IPS-20b (cell line): ENCODE data around the gene BPNT1.

Experiments used
- H3K27ac ChIP-seq: one replicate; pipeline ENCODE4 v1.5.1; 2013; ENCODE audit warnings: low read length
- H3K27me3 ChIP-seq: 2 replicates; pipeline ENCODE4 v1.6.1; 2013; ENCODE audit warnings: mild to moderate bottlenecking, low read length, inconsistent platforms; ENCODE audit not compliant: insufficient read depth
- H3K36me3 ChIP-seq: 2 replicates; pipeline ENCODE4 v1.6.1; 2013; ENCODE audit warnings: low read depth, mild to moderate bottlenecking, inconsistent platforms, low read length, moderate library complexity; ENCODE audit not compliant: insufficient read depth
- H3K4me1 ChIP-seq: 2 replicates; pipeline ENCODE4 v1.6.1; 2013; ENCODE audit warnings: mild to moderate bottlenecking, control low read depth, inconsistent platforms, low read length, moderate library complexity; ENCODE audit not compliant: insufficient read depth
- H3K4me3 ChIP-seq: 2 replicates; pipeline ENCODE4 v1.5.1; 2013; ENCODE audit warnings: mild to moderate bottlenecking, low read length, inconsistent platforms
- H3K9ac ChIP-seq: 2 replicates; pipeline ENCODE4 v1.6.1; 2013; ENCODE audit warnings: low read depth, mild to moderate bottlenecking, inconsistent platforms, low read length, moderate library complexity
- H3K9me3 ChIP-seq: 2 replicates; pipeline ENCODE4 v1.6.1; 2013; ENCODE audit warnings: mild to moderate bottlenecking, low read depth, low read length, inconsistent platforms; ENCODE audit not compliant: insufficient read depth

The BPNT1 gene, protein sequence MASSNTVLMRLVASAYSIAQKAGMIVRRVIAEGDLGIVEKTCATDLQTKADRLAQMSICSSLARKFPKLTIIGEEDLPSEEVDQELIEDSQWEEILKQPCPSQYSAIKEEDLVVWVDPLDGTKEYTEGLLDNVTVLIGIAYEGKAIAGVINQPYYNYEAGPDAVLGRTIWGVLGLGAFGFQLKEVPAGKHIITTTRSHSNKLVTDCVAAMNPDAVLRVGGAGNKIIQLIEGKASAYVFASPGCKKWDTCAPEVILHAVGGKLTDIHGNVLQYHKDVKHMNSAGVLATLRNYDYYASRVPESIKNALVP

DNA sequence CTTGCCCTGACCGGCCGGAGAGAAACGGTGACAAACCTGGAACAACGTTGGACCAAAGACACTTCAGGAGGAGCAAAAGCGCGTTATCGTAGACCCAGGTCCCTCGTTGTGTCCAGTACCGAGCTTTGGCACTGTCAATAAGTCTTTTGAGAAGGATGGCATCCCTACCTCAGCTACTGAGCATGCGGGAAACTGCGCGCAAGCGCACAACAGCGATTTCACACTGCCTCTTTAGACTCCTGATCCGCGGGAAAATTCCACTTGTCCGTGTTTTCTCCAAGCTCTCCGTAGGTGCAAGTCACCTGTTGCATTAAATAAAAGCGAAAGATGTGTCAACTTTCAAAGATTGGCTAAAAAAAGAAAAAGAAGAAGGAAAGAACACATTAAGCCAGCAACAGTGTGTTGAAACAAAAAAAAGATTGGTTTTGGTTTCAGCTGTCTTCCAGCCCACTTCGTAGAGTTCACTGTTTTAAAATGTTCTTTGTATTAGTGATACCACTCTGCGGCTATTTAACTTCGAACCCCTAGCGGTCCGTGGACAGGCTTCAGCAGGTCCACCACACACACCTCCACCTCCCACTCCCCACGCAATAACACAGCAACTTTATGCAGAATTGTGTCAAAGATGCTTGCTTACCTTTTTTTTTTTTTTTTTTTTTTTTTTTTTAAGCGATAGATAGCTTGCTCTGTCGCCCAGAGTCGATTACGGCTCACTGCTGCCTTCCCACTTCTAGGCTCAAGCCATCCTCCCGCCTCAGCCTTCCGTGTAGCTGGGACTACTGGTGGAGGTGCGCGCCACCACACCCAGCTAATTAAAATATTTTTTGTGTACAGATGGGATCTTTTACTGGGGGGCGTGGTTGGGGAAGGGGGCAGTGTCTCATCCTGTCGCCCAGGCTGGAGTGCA lies at the start of gene BPNT1:
Gene BPNT1 (minus strand): TSS at position 139 of the 907 bp plus-strand sequence. CDS start 9,942 bp downstream, outside the sequence.
- Histone ChIP-seq H3K9me3 (no peaks in the 10 kb centered on the region), H3K4me3 (peak within 1 kb of the TSS; percentile 79), H3K27me3 (no peaks in the 10 kb centered on the region), H3K4me1 (no peaks in the 10 kb centered on the region), H3K36me3 (no peaks in the 10 kb centered on the region), H3K9ac (peak within 1 kb of the TSS; percentile 70; the same call in 1 of the 2 replicates), H3K27ac (no peak within 1 kb of the TSS)

DNA sequence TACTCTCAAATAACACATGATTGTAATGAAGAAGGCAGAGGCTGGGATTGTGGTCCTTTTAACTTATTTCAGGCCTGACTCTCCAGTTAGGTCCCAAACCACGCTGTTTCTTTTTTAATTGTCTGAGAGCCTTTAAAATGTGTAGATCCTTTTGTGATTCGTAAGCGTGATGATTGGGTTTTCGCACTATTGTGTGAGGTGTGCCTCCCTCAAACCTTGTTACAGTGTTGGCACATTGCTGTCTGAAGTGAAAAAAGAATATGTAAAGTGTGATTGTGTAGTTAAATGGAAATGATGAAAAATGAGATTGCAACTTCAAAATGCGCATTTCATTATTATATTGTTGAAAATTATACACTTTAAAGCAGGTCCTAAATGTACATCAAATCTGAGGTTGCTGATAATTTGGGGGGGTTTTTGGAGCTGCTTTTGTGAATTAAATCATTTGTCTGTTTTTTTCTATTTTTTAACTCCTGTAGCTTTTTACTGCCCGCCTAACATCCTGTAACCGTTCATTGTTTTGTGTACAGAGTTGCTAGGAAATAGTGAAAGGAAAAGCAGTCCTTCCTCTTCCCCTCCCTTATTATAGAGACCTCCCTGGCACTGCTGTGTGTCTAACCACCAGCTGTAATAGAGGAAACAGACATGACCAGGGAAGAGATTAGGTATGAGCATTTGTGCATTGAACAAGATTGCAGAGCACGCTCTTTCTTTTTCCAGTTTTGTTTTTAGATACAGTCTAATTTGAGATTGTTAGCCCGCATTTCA lies 47.6 kb upstream of the BPNT1 start:
- no peaks in the 10 kb centered on the region for H3K27me3 ChIP-seq
- no peak overlapping the region for H3K4me3 ChIP-seq
- no peaks in the 10 kb centered on the region for H3K4me1 ChIP-seq
- no peaks in the 10 kb centered on the region for H3K9me3 ChIP-seq
- H3K27ac ChIP-seq, result no peak overlapping the region
- H3K36me3 ChIP-seq, result peaks cover 85% of the 10 kb centered on the region
- no peak overlapping the region; the same call in 1 of the 2 replicates for H3K9ac ChIP-seq

DNA sequence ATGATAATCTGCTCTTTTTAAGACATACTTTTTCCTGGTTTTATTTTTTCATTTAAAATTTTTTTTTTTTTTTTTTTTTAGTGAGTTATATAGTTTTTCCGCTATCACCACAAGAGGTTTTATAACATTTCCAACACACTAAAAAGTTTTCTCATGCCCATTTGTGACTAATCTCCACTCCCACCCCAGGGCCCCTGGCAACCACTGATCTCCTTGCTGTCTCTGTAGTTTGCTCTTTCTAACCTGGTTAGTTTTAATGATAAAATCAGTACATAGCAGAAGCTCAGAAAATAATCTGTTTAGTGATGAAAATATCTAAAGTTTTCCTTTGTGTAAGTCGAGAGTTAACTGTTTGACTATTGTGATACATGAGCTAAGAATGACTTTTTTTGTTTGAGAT lies 46.2 kb upstream of the BPNT1 start:
- no peak overlapping the region for H3K9ac ChIP-seq
- peaks cover 71% of the 10 kb centered on the region for H3K36me3 ChIP-seq
- H3K27me3 ChIP-seq, result no peaks in the 10 kb centered on the region
- H3K4me3 ChIP-seq, result no peak overlapping the region
- no peaks in the 10 kb centered on the region for H3K4me1 ChIP-seq
- H3K27ac ChIP-seq, result no peak overlapping the region
- no peaks in the 10 kb centered on the region for H3K9me3 ChIP-seq

DNA sequence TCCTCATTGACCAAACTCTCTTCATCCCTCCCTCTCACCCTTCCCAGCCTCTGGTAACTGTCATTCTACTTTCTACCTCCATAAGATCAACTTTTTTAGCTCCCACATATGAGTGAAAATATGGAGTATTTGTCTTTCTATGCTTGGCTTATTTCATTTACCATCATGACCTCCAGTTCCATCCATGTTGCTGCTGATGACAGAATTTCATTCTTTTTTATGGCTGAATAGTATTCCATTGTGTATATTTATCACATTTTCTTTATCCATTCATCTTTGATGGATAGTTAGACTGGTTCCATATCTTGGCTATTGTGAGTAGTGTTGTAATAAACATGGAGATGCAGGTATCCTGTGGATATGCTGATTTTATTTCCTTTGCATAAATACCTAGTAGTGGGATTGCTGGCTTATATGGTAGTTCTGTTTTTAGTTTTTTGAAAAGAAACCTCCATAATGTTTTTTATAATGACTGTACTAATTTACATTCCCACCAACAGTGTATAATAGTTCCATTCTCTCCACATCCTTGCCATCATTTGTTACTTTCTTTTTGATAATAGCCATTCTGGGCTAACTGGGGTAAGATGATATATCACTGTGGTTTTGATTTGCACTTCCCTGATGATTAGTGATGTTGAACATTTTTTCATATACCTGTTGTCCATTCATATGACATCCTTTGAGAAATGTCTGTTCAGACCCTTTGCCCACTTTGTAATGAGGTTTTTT lies 40.1 kb upstream of the BPNT1 start:
- H3K9me3 ChIP-seq, result no peaks in the 10 kb centered on the region
- H3K4me3 ChIP-seq, result no peak overlapping the region
- H3K36me3 ChIP-seq, result peaks cover 53% of the 10 kb centered on the region
- no peak overlapping the region for H3K9ac ChIP-seq
- H3K4me1 ChIP-seq, result 0 out of 2 replicates have a peak, but pooled peaks cover under 1% of the 10 kb centered on the region
- no peak overlapping the region for H3K27ac ChIP-seq
- H3K27me3 ChIP-seq, result no peaks in the 10 kb centered on the region

DNA sequence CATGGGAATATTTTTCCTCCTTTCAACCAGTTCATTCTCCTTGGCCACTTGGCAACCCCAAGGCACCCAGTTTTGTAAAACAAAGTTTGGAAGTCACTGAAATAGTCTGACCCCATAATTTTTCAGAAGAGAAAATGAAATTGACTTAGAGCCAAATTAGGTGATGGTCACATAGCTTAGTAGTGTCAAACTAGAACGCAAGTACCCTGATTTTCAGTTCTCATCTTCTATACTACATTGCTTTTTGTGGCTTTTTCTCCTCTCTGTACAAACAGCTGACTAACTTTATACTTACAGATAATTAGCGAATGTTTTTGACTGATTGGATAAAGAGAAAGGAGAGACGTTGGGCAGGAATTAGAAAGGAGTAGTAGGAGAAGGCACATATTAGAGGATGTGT lies 37.5 kb upstream of the BPNT1 start:
- no peak overlapping the region for H3K4me3 ChIP-seq
- H3K27ac ChIP-seq, result no peak overlapping the region
- no peak overlapping the region for H3K9ac ChIP-seq
- no peaks in the 10 kb centered on the region for H3K27me3 ChIP-seq
- 0 out of 2 replicates have a peak, but pooled peaks cover 3% of the 10 kb centered on the region for H3K4me1 ChIP-seq
- H3K9me3 ChIP-seq, result no peaks in the 10 kb centered on the region
- peaks cover 35% of the 10 kb centered on the region for H3K36me3 ChIP-seq

DNA sequence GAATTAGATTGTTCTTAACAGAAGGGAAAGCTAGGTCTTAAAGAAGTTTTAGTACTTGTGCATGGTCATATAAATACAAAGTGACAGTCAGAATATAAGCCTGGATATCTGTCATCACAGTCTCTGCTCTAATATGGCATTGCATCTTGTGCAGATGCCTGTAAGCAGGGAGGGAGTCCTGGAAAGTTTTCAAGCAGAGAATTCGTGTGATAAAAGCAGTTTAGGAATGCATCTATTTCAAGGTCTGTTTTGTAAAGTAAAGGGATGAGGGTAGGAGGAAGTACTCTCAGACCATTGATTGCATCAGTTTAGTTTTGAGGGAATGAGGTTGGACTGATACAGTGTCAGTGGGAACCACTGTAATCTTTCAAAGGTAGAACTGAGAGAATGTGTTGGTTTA lies 35.0 kb upstream of the BPNT1 start:
- 0 out of 2 replicates have a peak, but pooled peaks cover 3% of the 10 kb centered on the region for H3K4me1 ChIP-seq
- H3K9me3 ChIP-seq, result no peaks in the 10 kb centered on the region
- no peaks in the 10 kb centered on the region for H3K27me3 ChIP-seq
- no peak overlapping the region for H3K4me3 ChIP-seq
- no peak overlapping the region for H3K27ac ChIP-seq
- H3K9ac ChIP-seq, result no peak overlapping the region
- peaks cover 30% of the 10 kb centered on the region for H3K36me3 ChIP-seq

DNA sequence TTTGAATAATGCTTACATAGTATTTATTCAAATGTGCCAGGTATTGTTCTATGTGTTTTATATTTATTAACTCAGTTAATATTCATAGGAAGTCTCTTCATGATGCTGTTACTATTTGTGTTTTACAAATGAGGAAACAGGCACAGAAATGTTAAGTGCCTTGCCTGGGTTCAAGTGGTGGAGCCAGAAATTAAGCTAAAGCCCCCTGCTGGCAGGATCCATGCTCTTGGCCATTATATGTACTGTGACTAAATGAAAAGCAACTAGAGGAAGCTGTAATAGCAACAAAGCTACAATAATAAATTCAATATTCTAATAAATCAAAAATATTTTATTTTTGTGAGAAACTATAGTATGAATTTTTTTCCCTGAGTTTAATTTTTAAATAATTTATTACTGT lies 34.3 kb upstream of the BPNT1 start:
- peaks cover 28% of the 10 kb centered on the region for H3K36me3 ChIP-seq

DNA sequence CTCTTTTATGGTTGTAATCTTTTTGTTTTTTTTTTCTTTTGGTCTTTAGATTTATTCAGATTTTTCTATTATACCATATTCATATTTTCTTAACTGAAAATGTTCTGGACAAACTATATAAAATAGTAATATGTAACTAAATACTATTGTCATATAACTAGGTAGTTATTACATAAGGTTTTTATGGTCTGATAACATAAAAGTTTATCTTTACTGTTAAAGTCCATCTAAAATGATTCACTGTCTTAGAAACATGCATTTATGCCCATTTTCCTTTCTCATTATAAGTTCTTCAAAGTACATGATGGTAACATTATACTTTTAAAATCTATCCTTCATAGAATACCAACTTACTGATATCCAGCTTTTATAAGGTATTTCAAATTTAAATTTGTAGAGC lies 33.5 kb upstream of the BPNT1 start:
- H3K4me1 ChIP-seq, result 0 out of 2 replicates have a peak, but pooled peaks cover 3% of the 10 kb centered on the region
- H3K9me3 ChIP-seq, result no peaks in the 10 kb centered on the region
- H3K9ac ChIP-seq, result no peak overlapping the region
- peaks cover 25% of the 10 kb centered on the region for H3K36me3 ChIP-seq
- no peak overlapping the region for H3K27ac ChIP-seq
- no peak overlapping the region for H3K4me3 ChIP-seq
- H3K27me3 ChIP-seq, result no peaks in the 10 kb centered on the region

More for the DNA sequence above, 34.3 kb upstream of the BPNT1 start:
- Histone ChIP-seq H3K27me3 (no peaks in the 10 kb centered on the region), H3K4me3 (no peak overlapping the region), H3K4me1 (0 out of 2 replicates have a peak, but pooled peaks cover 3% of the 10 kb centered on the region), H3K9me3 (no peaks in the 10 kb centered on the region), H3K27ac (no peak overlapping the region), H3K9ac (no peak overlapping the region)

DNA sequence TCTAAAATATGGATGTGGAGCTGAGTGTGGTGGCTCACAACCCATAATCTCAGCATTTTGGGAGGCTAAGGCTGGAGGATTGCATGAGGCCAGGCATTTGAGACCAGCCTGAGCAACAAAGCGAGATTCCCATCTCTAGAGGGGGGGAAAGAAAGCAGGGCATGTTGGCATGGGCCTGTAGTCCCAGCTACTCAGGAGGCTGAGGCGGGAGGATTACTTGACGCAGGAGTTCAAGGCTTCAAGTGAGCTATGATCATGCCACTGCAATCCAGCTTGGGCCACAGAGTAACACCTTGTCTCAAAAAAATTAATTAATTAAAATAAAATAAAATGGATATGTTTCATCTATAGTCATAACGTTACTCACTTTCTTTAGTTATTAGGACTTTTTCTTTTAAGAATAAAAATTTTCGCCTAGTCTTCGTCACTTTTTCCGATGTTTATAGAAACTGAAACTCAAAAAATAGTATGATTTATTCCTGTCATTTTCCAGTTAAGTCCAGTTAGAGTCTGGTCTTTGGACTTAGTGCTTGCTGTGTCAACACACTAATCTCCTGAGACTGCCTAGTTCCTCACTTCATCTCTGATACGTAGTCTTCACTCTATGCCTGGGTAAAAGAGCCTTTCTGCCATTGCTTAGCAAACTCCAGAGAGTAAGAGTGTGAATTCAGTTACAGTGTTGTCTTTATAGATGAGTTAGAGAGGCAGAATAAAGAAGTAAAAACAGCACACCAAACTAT lies 32.4 kb upstream of the BPNT1 start:
- Histone ChIP-seq H3K9ac (no peak overlapping the region), H3K4me3 (no peak overlapping the region), H3K9me3 (no peaks in the 10 kb centered on the region), H3K27ac (no peak overlapping the region), H3K4me1 (0 out of 2 replicates have a peak, but pooled peaks cover 3% of the 10 kb centered on the region), H3K36me3 (peaks cover 24% of the 10 kb centered on the region), H3K27me3 (no peaks in the 10 kb centered on the region)

DNA sequence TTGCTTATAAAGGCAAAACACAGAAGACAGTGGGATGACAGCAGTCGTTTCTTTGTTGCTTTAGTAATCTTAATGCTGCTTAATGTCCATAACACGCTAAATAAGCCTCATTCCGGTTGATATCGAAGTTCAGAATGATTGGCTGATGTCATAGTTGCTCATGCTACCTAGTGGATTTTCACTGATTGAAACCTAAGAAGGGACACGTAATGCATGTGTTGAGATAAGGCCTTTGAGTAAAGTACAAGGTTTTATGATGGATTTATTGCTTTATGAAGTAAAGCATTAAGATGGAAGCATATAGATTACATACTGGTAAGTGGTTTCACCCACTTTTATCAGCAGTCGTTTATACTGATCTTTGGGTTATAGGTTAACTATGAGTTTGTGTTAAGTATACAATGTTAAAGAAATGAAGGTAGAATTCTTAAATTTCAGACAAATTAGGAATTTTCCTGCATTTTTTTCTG lies 29.5 kb upstream of the BPNT1 start:
- Histone ChIP-seq H3K4me3 (no peak overlapping the region), H3K36me3 (peaks cover 40% of the 10 kb centered on the region), H3K27me3 (no peaks in the 10 kb centered on the region), H3K27ac (no peak overlapping the region), H3K4me1 (no peaks in the 10 kb centered on the region), H3K9ac (no peak overlapping the region), H3K9me3 (no peaks in the 10 kb centered on the region)
